ENCODE data around the gene PIK3R2. TPM values are rescaled to one million over a fixed set of nuclear protein-coding genes. Genes with fewer than 3 reads are reported as not detected.
"Not testable (repeated sequence)": the region's sequence is repeated elsewhere in the genome, so short reads cannot be mapped to it uniquely, and the experiment has no call there.

PIK3R2 gene
- polyA plus RNA-seq, 6 donors from 2014 or later = 1.2 to 5.7 (median 2.3) TPM

GRCh38 chr19:18208098-18208951 is 55.4 kb downstream of the PIK3R2 start:
- ATAC-seq (ENCODE audit: low read depth in 2 of 2) = no peak
- H3K9me3 Mint-ChIP-seq = no peaks in the 10 kb centered on the region
- peak; percentile 50 for DNase-seq
- peak overlapping the region in 1 of 6 donors; percentile 47 for H3K27ac Mint-ChIP-seq
- peaks cover 4 to 23% (median 19%) of the 10 kb centered on the region in 3 donors for H3K27me3 Mint-ChIP-seq
- H3K4me1 Mint-ChIP-seq = peaks cover 7 to 19% (median 13%) of the 10 kb centered on the region in 3 donors
- peak overlapping the region in 1 of 8 donors; percentile 30 for H3K4me3 Mint-ChIP-seq
- no peaks in the 10 kb centered on the region for H3K36me3 Mint-ChIP-seq

GRCh38 chr19:18209912-18210311 is 56.9 kb downstream of the PIK3R2 start:
- H3K9me3 Mint-ChIP-seq; DNase-seq; H3K36me3 Mint-ChIP-seq; H3K4me1 Mint-ChIP-seq; H3K4me3 Mint-ChIP-seq; ATAC-seq (ENCODE audit: low read depth in 2 of 2): not testable (repeated sequence)
- Mint-ChIP-seq H3K27me3 (peaks cover 4 to 28% (median 21%) of the 10 kb centered on the region in 3 donors), H3K27ac (peak overlapping the region in 1 of 6 donors; percentile 27)

- H3K27me3 Mint-ChIP-seq = peaks cover 4 to 28% (median 27%) of the 10 kb centered on the region in 3 donors
- no peak overlapping the region for H3K27ac Mint-ChIP-seq
- H3K9me3 Mint-ChIP-seq = no peaks in the 10 kb centered on the region
- ATAC-seq (ENCODE audit: low read depth in 2 of 2) (no peak), DNase-seq (no peak)
- H3K4me3 Mint-ChIP-seq = no peak overlapping the region
- no peaks in the 10 kb centered on the region for H3K36me3 Mint-ChIP-seq
- peaks cover 0 to 4% (median 0%) of the 10 kb centered on the region in 3 donors for H3K4me1 Mint-ChIP-seq
Measured at GRCh38 chr19:18211683-18212082, 58.7 kb downstream of the PIK3R2 start.

- ATAC-seq (ENCODE audit: low read depth in 2 of 2) (no peak), DNase-seq (no peak)
- Mint-ChIP-seq H3K27me3 (peaks cover 7 to 38% (median 36%) of the 10 kb centered on the region in 3 donors), H3K4me3 (no peak overlapping the region), H3K36me3 (no peaks in the 10 kb centered on the region), H3K4me1 (peaks cover 0 to 4% (median 0%) of the 10 kb centered on the region in 3 donors), H3K27ac (peak overlapping the region in 2 of 6 donors; percentile 40 to 62), H3K9me3 (no peaks in the 10 kb centered on the region)
Measured at GRCh38 chr19:18214779-18215433, 61.9 kb downstream of the PIK3R2 start.

GRCh38 chr19:18216789-18217188 is 63.8 kb downstream of the PIK3R2 start:
- Mint-ChIP-seq H3K27me3 (peaks cover 6 to 39% (median 35%) of the 10 kb centered on the region in 3 donors), H3K9me3 (peaks cover 0 to 3% (median 0%) of the 10 kb centered on the region in 7 donors), H3K4me1 (peaks cover 0 to 4% (median 3%) of the 10 kb centered on the region in 3 donors), H3K27ac (no peak overlapping the region), H3K36me3 (no peaks in the 10 kb centered on the region), H3K4me3 (no peak overlapping the region)
- ATAC-seq (ENCODE audit: low read depth in 2 of 2) (no peak), DNase-seq (no peak)

- Mint-ChIP-seq H3K9me3 (peaks cover 0 to 5% (median 0%) of the 10 kb centered on the region in 7 donors), H3K27ac (no peak overlapping the region), H3K4me3 (no peak overlapping the region), H3K4me1 (peaks cover 0 to 4% (median 3%) of the 10 kb centered on the region in 3 donors), H3K36me3 (no peaks in the 10 kb centered on the region), H3K27me3 (peaks cover 11 to 50% (median 45%) of the 10 kb centered on the region in 3 donors)
- no peak for DNase-seq
- ATAC-seq (ENCODE audit: low read depth in 2 of 2) = no peak
Measured at GRCh38 chr19:18218159-18218558, 65.2 kb downstream of the PIK3R2 start.

GRCh38 chr19:18218600-18218999 is 65.6 kb downstream of the PIK3R2 start:
- no peak overlapping the region for H3K4me3 Mint-ChIP-seq
- ATAC-seq (ENCODE audit: low read depth in 2 of 2) = no peak
- peaks cover 0 to 6% (median 3%) of the 10 kb centered on the region in 3 donors for H3K4me1 Mint-ChIP-seq
- peak overlapping the region in 1 of 6 donors; percentile 62 for H3K27ac Mint-ChIP-seq
- H3K27me3 Mint-ChIP-seq = peaks cover 14 to 52% (median 49%) of the 10 kb centered on the region in 3 donors
- H3K36me3 Mint-ChIP-seq = no peaks in the 10 kb centered on the region
- H3K9me3 Mint-ChIP-seq = peaks cover 0 to 5% (median 0%) of the 10 kb centered on the region in 7 donors
- DNase-seq = no peak

Other genes with a start within 250 kb of the PIK3R2 start
- 10 to 100 TPM; 29.7 to 47.4 (median 32.6) TPM for gene CCDC124, start 220.1 kb upstream of the PIK3R2 start, polyA plus RNA-seq (ENCODE audit: low read depth in 6 of 6)
- under 1 TPM in 1 of 6 donors, not detected in 5; 0.27 TPM for gene KCNN1, start 186.1 kb upstream of the PIK3R2 start, polyA plus RNA-seq (ENCODE audit: low read depth in 6 of 6)
- 100 to 1,000 TPM in 1 of 6 donors, 10 to 100 TPM in 5; 47.7 to 110 (median 50.8) TPM for gene ARRDC2, start 145.0 kb upstream of the PIK3R2 start, polyA plus RNA-seq (ENCODE audit: low read depth in 6 of 6)
- gene IL12RB1, start 66.2 kb upstream of the PIK3R2 start, polyA plus RNA-seq (ENCODE audit: low read depth in 6 of 6) = 10 to 100 TPM in 1 of 6 donors, 1 to 10 TPM in 5; 5.8 to 15.8 (median 8.1) TPM
- 10 to 100 TPM in 5 of 6 donors, 1 to 10 TPM in 1; 9.3 to 20.6 (median 13.3) TPM for gene MAST3, start 55.4 kb upstream of the PIK3R2 start, polyA plus RNA-seq (ENCODE audit: low read depth in 6 of 6)
- 100 to 1,000 TPM; 107 to 293 (median 206) TPM for gene IFI30, start 20.6 kb downstream of the PIK3R2 start, polyA plus RNA-seq (ENCODE audit: low read depth in 6 of 6)
- gene MPV17L2, start 40.1 kb downstream of the PIK3R2 start, polyA plus RNA-seq (ENCODE audit: low read depth in 6 of 6) = 10 to 100 TPM in 3 of 6 donors, 1 to 10 TPM in 3; 1.8 to 12.0 (median 10.2) TPM
- 1 to 10 TPM in 3 of 6 donors, under 1 TPM in 3; 0.21 to 2.8 (median 0.80) TPM for gene RAB3A, start 50.9 kb downstream of the PIK3R2 start, polyA plus RNA-seq (ENCODE audit: low read depth in 6 of 6)
- gene PDE4C, start 73.3 kb downstream of the PIK3R2 start, polyA plus RNA-seq (ENCODE audit: low read depth in 6 of 6) = not detected
- 1 to 10 TPM in 3 of 6 donors, under 1 TPM in 2, not detected in 1; 0.69 to 1.9 (median 1.1) TPM for gene IQCN, start 121.3 kb downstream of the PIK3R2 start, polyA plus RNA-seq (ENCODE audit: low read depth in 6 of 6)
- 100 to 1,000 TPM in 4 of 6 donors, 10 to 100 TPM in 2; 46.5 to 325 (median 154) TPM for gene JUND, start 128.5 kb downstream of the PIK3R2 start, polyA plus RNA-seq (ENCODE audit: low read depth in 6 of 6)
- gene LSM4, start 169.9 kb downstream of the PIK3R2 start, polyA plus RNA-seq (ENCODE audit: low read depth in 6 of 6) = 100 to 1,000 TPM; 111 to 157 (median 123) TPM
- 10 to 100 TPM in 2 of 6 donors, 1 to 10 TPM in 4; 4.0 to 11.8 (median 8.0) TPM for gene PGPEP1, start 187.4 kb downstream of the PIK3R2 start, polyA plus RNA-seq (ENCODE audit: low read depth in 6 of 6)
- gene GDF15, start 233.0 kb downstream of the PIK3R2 start, polyA plus RNA-seq (ENCODE audit: low read depth in 6 of 6) = not detected
- 10 to 100 TPM in 4 of 6 donors, 1 to 10 TPM in 1, under 1 TPM in 1; 0.17 to 30.8 (median 17.9) TPM for gene LRRC25, start 244.5 kb downstream of the PIK3R2 start, polyA plus RNA-seq (ENCODE audit: low read depth in 6 of 6)

Data from naive B cell (primary cell).